Ectodermal cell (in vitro differentiated cells): ENCODE data around the gene SEMA4C.

Source experiments
- H3K27ac ChIP-seq: 2 replicates; pipeline ENCODE4 v1.7.0; 2013; ENCODE audit warnings: mild to moderate bottlenecking, low read depth, low read length; ENCODE audit not compliant: insufficient read depth, poor library complexity, severe bottlenecking
- H3K27me3 ChIP-seq: 2 replicates; pipeline ENCODE4 v1.7.0; 2013; ENCODE audit warnings: mild to moderate bottlenecking, low read length; ENCODE audit not compliant: insufficient read depth, control insufficient read depth, poor library complexity, severe bottlenecking
- H3K36me3 ChIP-seq: one replicate; pipeline ENCODE4 v1.7.0; 2013; ENCODE audit warnings: low read length; ENCODE audit not compliant: control insufficient read depth, insufficient read depth
- H3K4me1 ChIP-seq: one replicate; pipeline ENCODE4 v1.7.0; 2013; ENCODE audit warnings: low read length; ENCODE audit not compliant: control insufficient read depth, insufficient read depth
- H3K4me3 ChIP-seq: 2 replicates; pipeline ENCODE4 v1.7.0; 2013; ENCODE audit warnings: low read depth, low read length, control low read depth; ENCODE audit not compliant: insufficient read depth
- H3K9me3 ChIP-seq: 2 replicates; pipeline ENCODE4 v1.7.0; 2013; ENCODE audit warnings: mild to moderate bottlenecking, low read length, moderate library complexity; ENCODE audit not compliant: control insufficient read depth
- WGBS, 2 experiments: methylation state at CpG; one replicate each; pipeline ENCODE4 v1.1.7; 2013; ENCODE audit warnings: missing lambda C conversion rate in 2 of 2; 5-methylcytosine and 5-hydroxymethylcytosine counted together

SEMA4C gene

GRCh38 chr2:96856776-96857666 is 12.9 kb downstream of the SEMA4C start:
- Histone ChIP-seq H3K4me3 (peak overlapping the region; percentile 73), H3K9me3 (no peaks in the 10 kb centered on the region), H3K4me1 (peaks cover 12% of the 10 kb centered on the region), H3K27me3 (no peaks in the 10 kb centered on the region), H3K27ac (no peak overlapping the region), H3K36me3 (peaks cover 14% of the 10 kb centered on the region)
- WGBS, 2 experiments, result 24 to 25% methylated on average over 27 of the region's 27 CpGs

DNA sequence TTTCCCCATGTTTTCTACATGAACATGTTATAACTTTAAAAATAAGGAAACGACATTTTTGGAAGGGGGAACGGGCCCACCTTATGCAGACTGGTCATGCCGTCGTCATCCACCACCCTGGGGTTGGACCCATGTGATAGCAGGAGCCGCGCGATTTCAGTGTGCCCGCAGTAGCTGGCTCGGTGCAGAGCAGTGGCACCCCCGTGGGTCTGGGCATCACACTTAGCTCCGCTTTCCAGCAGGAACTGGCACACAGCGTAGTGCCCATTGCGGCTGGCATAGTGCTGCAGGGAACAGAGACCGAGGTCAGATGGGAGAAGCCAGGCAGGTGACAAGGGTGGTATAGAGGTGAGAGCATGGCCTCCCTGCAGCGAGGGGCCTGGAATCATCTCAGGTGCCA is 16.6 kb downstream of the SEMA4C start:
- no peaks in the 10 kb centered on the region for H3K27me3 ChIP-seq
- H3K4me3 ChIP-seq, result no peak overlapping the region
- WGBS, 2 experiments, result 96% methylated on average over 15 of the region's 15 CpGs
- H3K36me3 ChIP-seq, result peaks cover 12% of the 10 kb centered on the region
- H3K9me3 ChIP-seq, result no peaks in the 10 kb centered on the region
- peaks cover 7% of the 10 kb centered on the region for H3K4me1 ChIP-seq
- H3K27ac ChIP-seq, result no peak overlapping the region

- no peaks in the 10 kb centered on the region for H3K27me3 ChIP-seq
- H3K4me3 ChIP-seq, result no peak overlapping the region
- WGBS, 2 experiments, result 91 to 92% methylated on average over 6 of the region's 6 CpGs
- no peak overlapping the region for H3K27ac ChIP-seq
- H3K36me3 ChIP-seq, result peaks cover 12% of the 10 kb centered on the region
- peaks cover 7% of the 10 kb centered on the region for H3K4me1 ChIP-seq
- H3K9me3 ChIP-seq, result no peaks in the 10 kb centered on the region
These were observed 17.2 kb downstream of the SEMA4C start for GRCh38 chr2:96852667-96853066.

DNA sequence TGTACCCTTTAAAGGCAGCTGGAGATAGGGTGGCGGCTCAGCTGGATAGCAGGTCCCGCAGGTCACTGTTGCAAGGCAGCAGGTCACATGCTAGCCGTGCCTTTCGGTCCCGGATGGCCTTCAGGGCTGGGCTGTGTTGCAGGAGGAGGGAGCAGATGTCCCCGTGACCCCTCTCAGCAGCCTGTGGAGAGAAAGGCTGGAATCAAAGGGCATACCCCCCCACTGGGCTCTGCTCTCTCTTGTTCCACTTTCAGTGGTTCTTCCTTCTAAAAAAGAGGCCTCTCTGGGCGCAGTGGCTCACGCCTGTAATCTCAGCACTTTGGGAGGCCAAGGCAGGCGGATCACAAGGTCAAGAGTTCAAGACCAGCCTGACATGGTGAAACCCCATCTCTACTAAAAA is 21.6 kb downstream of the SEMA4C start:
- Histone ChIP-seq H3K27me3 (no peaks in the 10 kb centered on the region), H3K27ac (no peak overlapping the region), H3K36me3 (peaks cover 12% of the 10 kb centered on the region), H3K4me3 (no peak overlapping the region), H3K4me1 (no peaks in the 10 kb centered on the region), H3K9me3 (no peaks in the 10 kb centered on the region)
- WGBS, 2 experiments, result 66 to 75% methylated on average over 9 of the region's 9 CpGs

DNA sequence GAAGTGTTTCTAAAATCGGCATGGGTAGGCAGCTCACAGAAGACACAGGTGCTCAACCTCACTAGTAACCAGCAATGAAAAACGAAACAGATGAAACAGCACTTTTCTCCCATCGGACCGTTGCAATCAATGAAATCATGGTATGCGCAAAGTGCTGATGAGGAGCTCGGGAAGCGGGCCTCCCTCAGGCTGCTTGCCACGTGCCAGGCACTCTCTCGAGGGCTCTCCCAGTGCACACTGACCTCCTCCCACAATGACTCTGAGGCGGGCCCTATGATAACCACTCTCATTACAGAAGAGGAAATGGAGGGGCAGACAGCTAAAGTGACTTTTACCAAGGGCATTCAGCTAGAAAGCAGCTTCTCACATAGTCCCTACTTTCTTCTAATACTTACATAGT is 22.3 kb downstream of the SEMA4C start:
- no peaks in the 10 kb centered on the region for H3K27me3 ChIP-seq
- H3K27ac ChIP-seq, result no peak overlapping the region
- no peaks in the 10 kb centered on the region for H3K9me3 ChIP-seq
- H3K4me3 ChIP-seq, result no peak overlapping the region
- no peaks in the 10 kb centered on the region for H3K4me1 ChIP-seq
- H3K36me3 ChIP-seq, result peaks cover 12% of the 10 kb centered on the region
- 89 to 95% methylated on average over 10 of the region's 10 CpGs for WGBS, 2 experiments

DNA sequence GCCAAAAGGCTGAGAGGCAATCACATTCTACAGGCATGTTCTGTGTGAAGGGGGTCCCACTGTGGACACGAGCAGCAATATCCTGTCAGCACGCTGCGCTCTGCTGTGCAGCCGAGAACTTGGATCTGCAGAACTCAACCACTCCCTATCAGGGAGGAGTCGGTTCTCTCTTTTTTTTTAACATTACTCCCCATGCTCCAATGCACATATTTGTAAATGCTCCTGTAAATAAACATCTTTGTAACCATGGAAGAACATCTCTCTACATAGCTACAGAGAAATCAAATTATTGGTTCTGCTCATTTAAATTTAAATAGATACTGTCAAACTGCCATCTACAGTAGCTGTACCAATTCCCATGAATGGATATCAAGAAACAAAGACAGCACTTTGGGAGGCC is 23.1 kb downstream of the SEMA4C start:
- no peaks in the 10 kb centered on the region for H3K9me3 ChIP-seq
- H3K36me3 ChIP-seq, result peaks cover 12% of the 10 kb centered on the region
- no peaks in the 10 kb centered on the region for H3K4me1 ChIP-seq
- 98% methylated on average over 5 of the region's 5 CpGs for WGBS, 2 experiments
- no peak overlapping the region for H3K27ac ChIP-seq
- H3K4me3 ChIP-seq, result no peak overlapping the region
- no peaks in the 10 kb centered on the region for H3K27me3 ChIP-seq

- WGBS, 2 experiments, result 90% methylated on average over 17 of the region's 17 CpGs
- Histone ChIP-seq H3K36me3 (no peaks in the 10 kb centered on the region), H3K4me1 (no peaks in the 10 kb centered on the region), H3K9me3 (no peaks in the 10 kb centered on the region), H3K27ac (no peak overlapping the region), H3K27me3 (no peaks in the 10 kb centered on the region), H3K4me3 (no peak overlapping the region)
These were observed 25.5 kb downstream of the SEMA4C start for GRCh38 chr2:96844405-96844808.

- WGBS, 2 experiments, result 94% methylated on average over 14 of the region's 14 CpGs
- H3K4me1 ChIP-seq, result no peaks in the 10 kb centered on the region
- no peaks in the 10 kb centered on the region for H3K36me3 ChIP-seq
- H3K4me3 ChIP-seq, result no peak within 1 kb of the TSS
- no peaks in the 10 kb centered on the region for H3K9me3 ChIP-seq
- H3K27ac ChIP-seq, result no peak within 1 kb of the TSS
- no peaks in the 10 kb centered on the region for H3K27me3 ChIP-seq
These were observed 26.2 kb downstream of the SEMA4C start, which contains the start of gene ANKRD23 for GRCh38 chr2:96843538-96844268. ANKRD23 (minus strand) TSS chr2:96844021; CDS start chr2:96843992, 29 bp downstream.

DNA sequence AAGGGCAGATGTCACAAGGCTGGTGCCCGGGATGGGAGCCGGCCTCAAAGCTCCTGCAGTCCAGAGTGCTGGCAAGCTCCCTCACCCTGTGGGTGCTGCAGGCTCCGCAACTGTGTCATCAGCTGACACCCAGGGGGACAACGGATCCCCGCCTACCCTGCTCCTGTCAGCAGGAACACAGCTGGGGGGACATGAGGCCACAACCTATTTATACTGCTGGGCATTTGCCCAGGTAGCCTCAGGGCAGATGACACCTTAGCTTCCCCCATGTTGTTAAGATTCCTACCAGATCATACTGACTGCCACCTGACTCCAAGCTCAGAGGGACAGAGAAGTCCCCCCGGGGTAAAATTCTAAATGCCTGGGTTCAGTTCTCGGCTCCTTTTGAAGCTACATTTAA is 27.3 kb downstream of the SEMA4C start:
- Histone ChIP-seq H3K27ac (no peak overlapping the region), H3K27me3 (no peaks in the 10 kb centered on the region), H3K4me3 (no peak overlapping the region), H3K4me1 (no peaks in the 10 kb centered on the region), H3K36me3 (no peaks in the 10 kb centered on the region), H3K9me3 (no peaks in the 10 kb centered on the region)
- 92% methylated on average over 7 of the region's 7 CpGs for WGBS, 2 experiments

GRCh38 chr2:96841701-96842495 is 28.0 kb downstream of the SEMA4C start:
- H3K4me1 ChIP-seq, result no peaks in the 10 kb centered on the region
- no peaks in the 10 kb centered on the region for H3K27me3 ChIP-seq
- H3K4me3 ChIP-seq, result no peak overlapping the region
- H3K9me3 ChIP-seq, result no peaks in the 10 kb centered on the region
- H3K27ac ChIP-seq, result no peak overlapping the region
- 84 to 86% methylated on average over 16 of the region's 16 CpGs for WGBS, 2 experiments
- no peaks in the 10 kb centered on the region for H3K36me3 ChIP-seq
